Retinal pigment epithelial cell (primary cell): Measurements from ENCODE around the gene LRRTM1.

Experiments used
- DNase-seq: peaks from one replicate; pipeline ENCODE4 v3.0.0-alpha.2; 2010; ENCODE audit warnings: low read depth
- H3K4me3 ChIP-seq: 2 replicates; pipeline ENCODE4 v1.5.1; 2011; ENCODE audit warnings: mild to moderate bottlenecking, low read length, control low read depth, moderate library complexity
- TF ChIP-seq, protein P1 (sequence below): conservative IDR thresholded peaks from 2 replicates; pipeline ENCODE4 v1.5.1; 2011; ENCODE audit warnings: low read depth, low read length, control low read depth, inconsistent platforms

The LRRTM1 gene

DNA sequence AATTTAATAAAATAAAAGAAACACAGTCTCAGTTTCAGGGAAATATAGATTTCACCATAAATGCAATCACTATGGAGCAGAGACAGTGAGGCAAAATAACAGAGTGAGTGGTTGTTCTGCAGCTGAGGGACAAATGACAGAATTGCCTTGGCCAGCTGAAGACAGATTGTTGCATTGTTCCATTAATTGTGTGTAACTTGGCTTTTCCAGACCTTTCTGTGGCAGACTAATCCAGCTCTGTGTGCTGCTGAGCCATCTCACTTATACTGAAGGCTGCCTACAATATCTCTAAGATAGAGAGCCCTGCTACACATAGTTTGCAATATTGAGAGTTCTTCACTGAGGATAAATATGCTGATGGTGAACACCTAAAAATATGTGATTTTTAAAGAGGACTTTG is 11.5 kb downstream of the LRRTM1 start:
- no peak overlapping the region for H3K4me3 ChIP-seq

DNA sequence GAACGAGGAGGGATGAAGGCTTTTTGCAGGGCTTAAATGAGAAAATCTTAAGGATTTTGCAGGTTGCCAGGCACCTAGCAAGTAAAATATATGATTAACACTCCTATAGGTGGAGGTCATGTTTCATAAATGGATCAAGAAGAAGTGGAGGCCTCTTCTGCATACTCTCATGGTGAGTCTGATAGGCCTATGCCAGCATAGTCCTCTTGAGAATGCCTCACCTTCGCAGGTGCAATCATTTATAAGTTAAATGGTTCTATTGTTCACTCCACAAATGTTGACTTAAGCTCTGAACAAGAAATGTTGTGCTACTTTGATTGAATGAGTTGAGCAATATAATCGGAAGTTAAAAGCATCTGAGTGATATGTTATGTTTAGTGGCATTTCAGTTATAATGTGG is 12.1 kb downstream of the LRRTM1 start:
- H3K4me3 ChIP-seq = no peak overlapping the region
- DNase-seq = no peak
- TF ChIP-seq, protein P1, sequence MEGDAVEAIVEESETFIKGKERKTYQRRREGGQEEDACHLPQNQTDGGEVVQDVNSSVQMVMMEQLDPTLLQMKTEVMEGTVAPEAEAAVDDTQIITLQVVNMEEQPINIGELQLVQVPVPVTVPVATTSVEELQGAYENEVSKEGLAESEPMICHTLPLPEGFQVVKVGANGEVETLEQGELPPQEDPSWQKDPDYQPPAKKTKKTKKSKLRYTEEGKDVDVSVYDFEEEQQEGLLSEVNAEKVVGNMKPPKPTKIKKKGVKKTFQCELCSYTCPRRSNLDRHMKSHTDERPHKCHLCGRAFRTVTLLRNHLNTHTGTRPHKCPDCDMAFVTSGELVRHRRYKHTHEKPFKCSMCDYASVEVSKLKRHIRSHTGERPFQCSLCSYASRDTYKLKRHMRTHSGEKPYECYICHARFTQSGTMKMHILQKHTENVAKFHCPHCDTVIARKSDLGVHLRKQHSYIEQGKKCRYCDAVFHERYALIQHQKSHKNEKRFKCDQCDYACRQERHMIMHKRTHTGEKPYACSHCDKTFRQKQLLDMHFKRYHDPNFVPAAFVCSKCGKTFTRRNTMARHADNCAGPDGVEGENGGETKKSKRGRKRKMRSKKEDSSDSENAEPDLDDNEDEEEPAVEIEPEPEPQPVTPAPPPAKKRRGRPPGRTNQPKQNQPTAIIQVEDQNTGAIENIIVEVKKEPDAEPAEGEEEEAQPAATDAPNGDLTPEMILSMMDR = no peak

More for the DNA sequence above, 11.5 kb downstream of the LRRTM1 start:
- TF ChIP-seq, protein P1 = no peak
- no peak for DNase-seq

DNA sequence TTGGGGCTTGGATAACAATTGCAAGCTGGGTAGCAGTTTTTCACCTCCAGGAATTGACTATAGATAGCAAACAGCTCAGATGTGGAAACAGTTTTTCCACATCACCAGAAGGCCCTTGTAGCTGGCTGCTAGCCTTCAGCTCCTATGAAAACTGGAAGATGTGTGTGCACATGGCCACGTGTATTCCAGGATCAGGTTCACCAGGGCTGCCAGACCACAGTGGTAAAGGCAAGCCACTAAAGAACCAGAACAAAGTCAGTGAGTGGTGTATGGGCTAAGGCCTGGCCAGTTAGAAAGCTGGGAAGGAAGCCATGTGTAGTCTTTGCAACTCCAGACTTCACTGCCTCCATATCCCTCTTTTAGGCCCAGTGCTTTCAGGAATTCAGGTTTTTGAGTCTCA is 12.9 kb downstream of the LRRTM1 start:
- no peak overlapping the region for H3K4me3 ChIP-seq
- DNase-seq = no peak
- TF ChIP-seq, protein P1 = no peak

DNA sequence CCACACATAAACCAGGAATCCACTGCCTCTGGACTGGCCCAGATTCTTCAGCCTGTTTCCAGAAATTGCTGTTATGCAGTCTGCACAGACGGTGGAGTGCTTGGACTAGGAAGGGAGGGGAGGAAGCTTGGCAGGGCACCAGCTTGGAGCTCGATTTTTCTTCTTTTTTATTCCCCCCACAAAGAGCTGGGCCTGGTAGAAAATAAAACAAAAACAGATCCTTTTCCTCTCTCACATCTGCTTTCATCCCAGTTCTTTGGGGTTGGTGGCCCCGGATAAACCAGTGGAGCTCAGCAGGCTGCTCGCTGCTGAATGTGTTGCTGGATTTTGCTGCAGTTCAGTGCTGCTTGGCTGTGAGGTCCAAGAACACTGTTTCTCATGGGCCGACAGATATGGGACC is 16.0 kb downstream of the LRRTM1 start:
- TF ChIP-seq, protein P1 = peak; percentile 29
- no peak overlapping the region for H3K4me3 ChIP-seq
- no peak for DNase-seq

DNA sequence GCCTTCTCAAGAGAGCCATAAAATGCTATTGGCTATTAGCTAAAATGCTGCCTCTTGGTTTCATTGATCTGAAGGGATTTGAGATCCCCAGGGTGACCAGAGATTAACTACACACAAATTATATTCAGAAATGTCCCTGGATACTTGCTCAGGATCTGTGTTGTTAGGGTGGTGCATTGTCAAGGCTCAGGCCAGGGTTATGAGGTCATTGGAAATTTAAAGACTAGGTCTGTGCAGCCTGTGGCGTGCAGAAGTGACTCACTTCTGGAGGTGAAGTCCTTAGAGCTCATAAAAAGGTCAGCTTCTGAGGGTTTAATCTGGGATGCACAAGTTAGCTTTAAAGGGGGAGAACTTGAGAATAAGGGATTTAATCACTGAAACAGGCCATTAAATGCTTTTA is 23.5 kb downstream of the LRRTM1 start:
- no peak for DNase-seq
- no peak overlapping the region for H3K4me3 ChIP-seq
- TF ChIP-seq, protein P1 = no peak

DNA sequence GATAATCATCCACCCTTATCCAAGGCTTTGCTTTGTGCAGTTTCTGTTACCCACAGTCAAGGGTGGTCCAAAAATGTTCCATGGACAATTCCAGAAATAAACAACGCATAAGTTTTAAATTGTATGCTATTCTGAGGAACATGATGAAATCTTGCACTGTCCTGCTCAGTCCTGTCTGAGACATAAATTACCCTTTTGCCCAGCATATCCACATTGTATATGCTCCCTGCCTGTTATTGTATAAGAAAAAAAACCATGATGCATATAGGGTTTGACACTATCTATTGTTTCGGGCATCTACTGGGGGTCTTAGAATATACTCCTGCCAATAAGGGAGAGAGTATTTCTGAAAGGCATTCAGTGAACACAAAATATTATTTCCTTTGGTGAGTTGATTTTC is 24.0 kb downstream of the LRRTM1 start:
- DNase-seq = no peak
- no peak overlapping the region for H3K4me3 ChIP-seq
- TF ChIP-seq, protein P1 = no peak

DNA sequence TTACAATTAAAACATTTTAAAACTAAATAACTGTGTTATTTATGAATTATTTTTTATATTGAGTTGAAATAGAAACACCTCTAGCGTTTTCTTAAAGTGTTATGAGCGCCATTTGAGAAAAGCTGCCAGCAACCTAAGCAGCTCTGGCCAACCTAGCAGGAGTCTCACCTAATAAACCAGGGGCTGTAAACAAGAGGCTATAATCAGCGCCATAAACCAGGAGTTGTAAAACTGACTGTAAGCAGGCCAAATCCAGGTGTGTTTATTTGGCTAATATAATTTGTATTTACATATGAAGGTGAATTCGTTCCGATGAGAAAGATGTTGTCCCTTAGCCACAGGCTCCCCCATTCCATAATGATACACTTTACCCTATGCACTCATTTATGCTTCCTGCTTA is 34.7 kb downstream of the LRRTM1 start:
- no peak for DNase-seq
- H3K4me3 ChIP-seq = no peak overlapping the region
- TF ChIP-seq, protein P1 = no peak
